Lower leg skin (tissue), 3 donors: Measurements from ENCODE around the gene AFAP1L2.

ENCODE experiments used
- CTCF ChIP-seq, 3 donors: fragments of 450-650 bp; IDR thresholded peaks; one replicate each; pipeline ENCODE4 v1.5.1; 2016; ENCODE audit warnings: antibody characterized with exemption in 3 of 3, mild to moderate bottlenecking in 3 of 3, moderate library complexity in 2 of 3
- POLR2A ChIP-seq, 2 donors: fragments of 450-650 bp; IDR thresholded peaks; one replicate each; pipeline ENCODE4 v1.6.1; 2016 to 2017; ENCODE audit warnings: antibody characterized with exemption in 2 of 2, mild to moderate bottlenecking in 1 of 2, moderate library complexity in 1 of 2

- TF ChIP-seq CTCF (IDR thresholded peaks at IDR 0.05): no peak
- TF ChIP-seq POLR2A (IDR thresholded peaks at IDR 0.05): no peak
Measured at GRCh38 chr10:114404171-114405010, at the start of gene AFAP1L2.
